Neuron (in vitro differentiated cells): ENCODE results near the gene MPC1.
"Not testable (repeated sequence)": the region's sequence is repeated elsewhere in the genome, so short reads cannot be mapped to it uniquely, and the experiment has no call there.

ENCODE experiments used
- H2AFZ ChIP-seq: one replicate; pipeline ENCODE4 v1.6.1; 2013; ENCODE audit warnings: low read depth, mild to moderate bottlenecking, inconsistent platforms, low read length, moderate library complexity
- H3K27me3 ChIP-seq: one replicate; pipeline ENCODE4 v1.6.1; 2013; ENCODE audit warnings: low read length; ENCODE audit not compliant: insufficient read depth
- H3K36me3 ChIP-seq: one replicate; pipeline ENCODE4 v1.6.1; 2013; ENCODE audit warnings: low read length; ENCODE audit not compliant: insufficient read depth
- H3K4me1 ChIP-seq: one replicate; pipeline ENCODE4 v1.6.1; 2013; ENCODE audit warnings: low read length; ENCODE audit not compliant: insufficient read depth
- H3K4me3 ChIP-seq: 2 replicates; pipeline ENCODE4 v1.5.1; 2013; ENCODE audit warnings: mild to moderate bottlenecking, low read length, moderate library complexity
- H3K9me3 ChIP-seq: one replicate; pipeline ENCODE4 v1.6.1; 2013; ENCODE audit warnings: low read length

The MPC1 gene

GRCh38 chr6:166344921-166345320, 37.8 kb downstream of the MPC1 start:
- H3K9me3 ChIP-seq, H2AFZ ChIP-seq, H3K27me3 ChIP-seq, H3K4me3 ChIP-seq, H3K36me3 ChIP-seq: not testable (repeated sequence)
- H3K4me1 ChIP-seq = peaks cover 14% of the 10 kb centered on the region

- no peak overlapping the region for H2AFZ ChIP-seq
- H3K4me3 ChIP-seq = no peak overlapping the region
- H3K9me3 ChIP-seq = peaks cover 2% of the 10 kb centered on the region
- no peaks in the 10 kb centered on the region for H3K27me3 ChIP-seq
- H3K4me1 ChIP-seq = peaks cover 14% of the 10 kb centered on the region
- no peaks in the 10 kb centered on the region for H3K36me3 ChIP-seq
Measured at GRCh38 chr6:166344240-166344639, 38.5 kb downstream of the MPC1 start.

DNA sequence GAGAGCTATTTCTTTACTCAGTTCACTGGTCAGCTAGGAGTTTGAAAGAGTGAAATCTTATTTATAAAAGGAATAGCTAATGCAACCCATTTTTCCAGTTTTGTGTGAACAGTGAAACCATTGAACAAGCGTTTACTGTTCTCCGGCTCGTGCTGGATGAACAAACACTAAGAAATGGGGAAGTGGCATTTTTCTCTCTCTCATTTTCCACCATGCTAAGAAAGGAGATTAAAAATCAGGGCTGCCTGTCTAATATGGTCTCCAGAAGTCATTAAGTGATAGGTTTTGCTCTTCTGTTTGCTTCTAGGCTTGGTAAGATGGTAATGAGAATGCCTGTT, 39.6 kb downstream of the MPC1 start:
- Histone ChIP-seq H3K36me3 (no peaks in the 10 kb centered on the region), H3K4me1 (peaks cover 14% of the 10 kb centered on the region), H2AFZ (peak overlapping the region; percentile 58), H3K27me3 (no peaks in the 10 kb centered on the region), H3K4me3 (peak overlapping the region; percentile 84), H3K9me3 (no peaks in the 10 kb centered on the region)

GRCh38 chr6:166342349-166343149, 40.2 kb downstream of the MPC1 start, which contains the start of gene SFT2D1:
TSS of gene SFT2D1 (minus strand) at chr6:166342545. CDS start at chr6:166342481, 64 bp downstream.
- peaks cover 4% of the 10 kb centered on the region for H3K36me3 ChIP-seq
- peak within 1 kb of the TSS; percentile 58 for H2AFZ ChIP-seq
- no peaks in the 10 kb centered on the region for H3K27me3 ChIP-seq
- H3K9me3 ChIP-seq = no peaks in the 10 kb centered on the region
- H3K4me3 ChIP-seq = peak within 1 kb of the TSS; percentile 84
- H3K4me1 ChIP-seq = peaks cover 14% of the 10 kb centered on the region

GRCh38 chr6:166341977-166342348, 40.8 kb downstream of the MPC1 start:
- Histone ChIP-seq H3K36me3 (peaks cover 10% of the 10 kb centered on the region), H3K4me1 (peaks cover 14% of the 10 kb centered on the region), H3K9me3 (no peaks in the 10 kb centered on the region), H3K27me3 (no peaks in the 10 kb centered on the region), H3K4me3 (peak overlapping the region; percentile 84), H2AFZ (peak overlapping the region; percentile 58)

DNA sequence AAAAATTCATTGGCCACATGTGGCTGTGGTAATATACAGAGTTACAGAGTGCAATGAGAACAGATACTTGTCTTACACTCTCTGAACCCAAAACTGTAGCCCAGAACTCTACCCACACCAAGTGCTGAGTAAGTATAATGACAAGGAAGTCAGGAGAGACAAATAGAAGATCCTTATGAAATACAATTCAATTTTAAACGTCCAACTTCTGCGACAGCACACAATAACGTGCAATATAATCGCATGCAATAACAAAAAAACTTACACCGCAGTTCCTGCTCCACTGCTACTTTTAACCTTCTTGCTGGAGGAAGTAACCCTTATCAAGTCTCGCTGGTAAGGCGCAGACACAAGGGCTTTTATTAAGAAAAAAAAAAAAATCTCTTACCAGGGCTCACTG, 41.3 kb downstream of the MPC1 start:
- H3K4me3 ChIP-seq = peak overlapping the region; percentile 84
- H3K27me3 ChIP-seq = no peaks in the 10 kb centered on the region

DNA sequence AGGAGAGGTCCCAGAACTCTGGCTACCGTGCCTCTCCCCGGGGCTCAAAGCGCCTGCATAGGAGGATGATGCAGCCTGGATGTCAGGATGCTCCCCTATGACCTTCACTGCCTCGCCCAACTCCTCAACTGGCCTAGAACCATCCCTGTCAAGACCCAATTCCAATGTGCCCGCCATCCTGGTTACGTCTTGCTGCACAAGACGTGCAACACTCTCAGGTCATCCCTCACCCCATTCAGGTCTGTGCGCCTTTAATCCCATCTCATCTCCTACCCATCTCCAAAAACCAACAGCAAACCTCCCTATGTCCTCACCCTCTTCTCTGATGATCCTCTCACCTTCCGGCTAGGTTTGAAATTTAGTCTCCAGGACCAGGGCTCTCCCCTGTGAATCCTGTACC, 43.9 kb downstream of the MPC1 start:
- peaks cover 14% of the 10 kb centered on the region for H3K4me1 ChIP-seq
- H3K36me3 ChIP-seq = peaks cover 29% of the 10 kb centered on the region
- H3K27me3 ChIP-seq = no peaks in the 10 kb centered on the region
- no peak overlapping the region for H3K4me3 ChIP-seq
- no peak overlapping the region for H2AFZ ChIP-seq
- no peaks in the 10 kb centered on the region for H3K9me3 ChIP-seq

More for the DNA sequence above, 41.3 kb downstream of the MPC1 start:
- H2AFZ ChIP-seq = no peak overlapping the region
- peaks cover 14% of the 10 kb centered on the region for H3K4me1 ChIP-seq
- H3K9me3 ChIP-seq = no peaks in the 10 kb centered on the region
- H3K36me3 ChIP-seq = peaks cover 15% of the 10 kb centered on the region

GRCh38 chr6:166336847-166337246, 45.9 kb downstream of the MPC1 start:
- H3K27me3 ChIP-seq = no peaks in the 10 kb centered on the region
- no peak overlapping the region for H3K4me3 ChIP-seq
- H3K36me3 ChIP-seq = peaks cover 29% of the 10 kb centered on the region
- H3K9me3 ChIP-seq = no peaks in the 10 kb centered on the region
- H3K4me1 ChIP-seq = peaks cover 8% of the 10 kb centered on the region
- H2AFZ ChIP-seq = no peak overlapping the region

GRCh38 chr6:166335378-166336302, 47.1 kb downstream of the MPC1 start:
- Histone ChIP-seq H2AFZ (no peak overlapping the region), H3K4me1 (no peaks in the 10 kb centered on the region), H3K9me3 (no peaks in the 10 kb centered on the region), H3K36me3 (peaks cover 29% of the 10 kb centered on the region), H3K27me3 (no peaks in the 10 kb centered on the region), H3K4me3 (no peak overlapping the region)

- Histone ChIP-seq H3K4me1 (no peaks in the 10 kb centered on the region), H2AFZ (no peak overlapping the region), H3K9me3 (no peaks in the 10 kb centered on the region), H3K4me3 (no peak overlapping the region), H3K36me3 (peaks cover 29% of the 10 kb centered on the region), H3K27me3 (no peaks in the 10 kb centered on the region)
Measured at GRCh38 chr6:166334878-166335277, 47.9 kb downstream of the MPC1 start.

- Histone ChIP-seq H2AFZ (no peak overlapping the region), H3K4me3 (no peak overlapping the region), H3K27me3 (no peaks in the 10 kb centered on the region), H3K36me3 (peaks cover 38% of the 10 kb centered on the region), H3K9me3 (no peaks in the 10 kb centered on the region), H3K4me1 (no peaks in the 10 kb centered on the region)
Measured at GRCh38 chr6:166333172-166333995, 49.4 kb downstream of the MPC1 start.

DNA sequence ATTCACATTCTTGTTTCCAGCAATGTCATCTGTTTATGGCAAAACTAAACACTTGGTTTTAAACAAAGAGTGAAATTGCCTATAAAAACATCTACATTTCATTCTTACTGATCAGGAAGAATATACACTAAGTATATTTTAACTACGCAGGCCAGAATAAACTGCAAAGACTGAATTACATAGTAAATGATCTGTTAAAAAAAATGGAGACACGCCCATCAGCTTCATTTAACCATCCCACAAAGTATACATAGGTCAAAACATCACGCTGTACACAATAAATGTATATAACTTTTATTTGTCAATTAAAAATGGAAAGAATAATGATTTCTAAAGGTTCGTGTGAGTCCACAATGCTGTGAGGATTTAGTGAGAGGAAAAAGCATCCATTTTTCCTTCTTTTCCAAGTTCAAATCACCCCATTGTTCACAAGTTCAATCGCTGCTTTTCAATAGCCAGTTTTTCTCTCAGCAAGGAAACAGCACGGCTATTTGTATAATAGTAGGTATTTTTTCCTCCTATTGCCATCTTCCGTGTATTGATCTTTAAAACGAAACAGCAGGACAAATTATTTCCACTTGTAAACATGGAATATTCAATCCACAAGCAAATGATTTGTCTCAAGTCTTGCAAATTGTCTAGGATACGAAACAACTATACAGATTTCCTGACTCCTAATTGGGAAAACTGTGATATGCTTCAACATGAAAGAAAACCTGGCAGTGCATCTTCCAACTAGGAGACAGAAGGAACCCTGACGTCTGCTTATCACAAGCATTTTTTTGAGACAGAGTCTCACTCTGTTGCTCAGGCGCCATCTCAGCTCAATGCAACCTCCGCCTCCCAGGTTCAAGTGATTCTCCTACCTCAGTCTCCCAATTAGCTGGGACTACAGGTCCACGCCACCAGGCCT, 51.0 kb downstream of the MPC1 start:
- no peak overlapping the region for H2AFZ ChIP-seq
- H3K9me3 ChIP-seq = no peaks in the 10 kb centered on the region
- H3K4me1 ChIP-seq = no peaks in the 10 kb centered on the region
- H3K27me3 ChIP-seq = no peaks in the 10 kb centered on the region
- no peak overlapping the region for H3K4me3 ChIP-seq
- H3K36me3 ChIP-seq = peaks cover 34% of the 10 kb centered on the region
